B cell (primary cell): ENCODE results near the gene CEP112. TPM values are rescaled to one million over a fixed set of nuclear protein-coding genes. Genes with fewer than 3 reads are reported as not detected.

Source experiments
- ATAC-seq: fragments of 200-7000 bp; cut with Tn5 transposase; one replicate; pipeline ENCODE4 v1.10.0; 2021; ENCODE audit warnings: low read depth, mild to moderate bottlenecking, moderate number of reproducible peaks, moderate library complexity
- CTCF ChIA-PET: fragments of 350-600 bp; sonication (Branson Sonifier 250); formaldehyde crosslinking; loops from one replicate; lab custom pipeline; 2021; ENCODE audit warnings: antibody characterized with exemption, inconsistent platforms; lab: Charles Lee
- POLR2A ChIA-PET: fragments of 350-600 bp; sonication (Branson Sonifier 250); formaldehyde crosslinking; loops from one replicate; lab custom pipeline; 2021; ENCODE audit warnings: antibody characterized with exemption; lab: Charles Lee
- DNase-seq: peaks from one replicate; pipeline ENCODE4 v3.0.0; 2013
- H2AFZ ChIP-seq: 2 replicates; pipeline ENCODE4 v1.6.1; 2012; ENCODE audit warnings: mild to moderate bottlenecking, low read depth, low read length; ENCODE audit not compliant: insufficient read depth, poor library complexity, severe bottlenecking
- H3K27ac ChIP-seq, 2 donors: 1 replicate in 1 of 2; 2 replicates in 1 of 2; pipeline ENCODE4 v1.5.1; 2012 to 2013; ENCODE audit warnings: low read length in 2 of 2, mild to moderate bottlenecking in 2 of 2, moderate library complexity in 1 of 2
- H3K27me3 ChIP-seq, 4 experiments: fragments of 200-600 bp in 1 of 4; sonication (generic) in 1 of 4; replicated peaks in 1 of 4; 1 replicate in 2 of 4; 2 replicates in 2 of 4; pipeline versions ENCODE4 v1.6.1 to v1.7.0; 2013 to 2016; ENCODE audit warnings: low read length in 3 of 4, mild to moderate bottlenecking in 2 of 4, mixed read lengths in 1 of 4, moderate library complexity in 1 of 4; ENCODE audit not compliant: insufficient read depth in 4 of 4, control insufficient read depth in 3 of 4; ENCODE audit errors: control extremely low read depth in 1 of 4
- H3K36me3 ChIP-seq, 2 experiments: replicated peaks in 1 of 2; 1 replicate in 1 of 2; 2 replicates in 1 of 2; pipeline versions ENCODE4 v1.6.1 to v1.7.1; 2013; ENCODE audit warnings: low read length in 1 of 2; ENCODE audit not compliant: insufficient read depth in 2 of 2, control insufficient read depth in 1 of 2; ENCODE audit errors: control extremely low read depth in 1 of 2, extremely low read depth in 1 of 2
- H3K4me1 ChIP-seq, 2 donors: fragments of 200-600 bp in 1 of 2; sonication (generic) in 1 of 2; 1 replicate in 1 of 2; 2 replicates in 1 of 2; pipeline versions ENCODE4 v1.5.1 to v1.6.1; 2013 to 2017; ENCODE audit warnings: low read length in 2 of 2; ENCODE audit not compliant: control insufficient read depth in 2 of 2, insufficient read depth in 2 of 2
- H3K4me2 ChIP-seq: replicated peaks from 2 replicates; pipeline ENCODE3; 2012; ENCODE audit warnings: mild to moderate bottlenecking, low read depth, low read length; ENCODE audit not compliant: poor library complexity, severe bottlenecking
- H3K4me3 ChIP-seq, 5 experiments: fragments of 200-600 bp in 1 of 5; sonication (generic) in 1 of 5; 1 replicate in 3 of 5; 2 replicates in 2 of 5; pipeline versions ENCODE4 v1.5.1 to v1.7.0; 2011 to 2016; ENCODE audit warnings: low read length in 4 of 5, mild to moderate bottlenecking in 4 of 5, low read depth in 2 of 5, control low read depth in 1 of 5, moderate library complexity in 1 of 5; ENCODE audit not compliant: insufficient read depth in 1 of 5; ENCODE audit errors: control extremely low read depth in 1 of 5, extremely low read depth in 1 of 5
- H3K79me2 ChIP-seq: fragments of 200-600 bp; sonication (generic); one replicate; pipeline ENCODE4 v1.6.0; 2016; ENCODE audit warnings: low read length; ENCODE audit not compliant: control insufficient read depth, insufficient read depth
- H3K9ac ChIP-seq: fragments of 200-600 bp; sonication (generic); 2 replicates; pipeline ENCODE4 v1.6.1; 2017; ENCODE audit warnings: mild to moderate bottlenecking, low read length, moderate library complexity
- H3K9me3 ChIP-seq, 3 donors: one replicate each; pipeline versions ENCODE4 v1.6.1 to v1.7.1; 2013; ENCODE audit warnings: low read length in 2 of 3; ENCODE audit not compliant: control insufficient read depth in 2 of 3, insufficient read depth in 1 of 3; ENCODE audit errors: control extremely low read depth in 1 of 3
- H4K20me1 ChIP-seq: 2 replicates; pipeline ENCODE4 v1.6.0; 2012; ENCODE audit warnings: mild to moderate bottlenecking, low read length; ENCODE audit not compliant: insufficient read depth, control insufficient read depth, poor library complexity, severe bottlenecking
- H3K27ac Mint-ChIP-seq: one replicate; pipeline ENCODE4 v1.8.0; 2021; ENCODE audit warnings: mixed read lengths
- H3K27me3 Mint-ChIP-seq: one replicate; pipeline ENCODE4 v1.8.0; 2021; ENCODE audit warnings: mixed read lengths
- H3K4me1 Mint-ChIP-seq: one replicate; pipeline ENCODE4 v1.8.0; 2021; ENCODE audit warnings: mixed read lengths
- H3K4me3 Mint-ChIP-seq: one replicate; pipeline ENCODE4 v1.8.0; 2021; ENCODE audit warnings: mixed read lengths
- H3K9me3 Mint-ChIP-seq: one replicate; pipeline ENCODE4 v1.8.0; 2022; ENCODE audit warnings: mixed read lengths; ENCODE audit not compliant: insufficient read depth
- CTCF ChIP-seq: fragments of 200-600 bp; IDR thresholded peaks from one replicate; pipeline ENCODE4 v1.8.0; 2022; ENCODE audit warnings: antibody characterized with exemption, mild to moderate bottlenecking
- EZH2 ChIP-seq: IDR thresholded peaks from 2 replicates; pipeline ENCODE4 v1.6.1; 2012; ENCODE audit warnings: borderline replicate concordance, low read depth, mild to moderate bottlenecking, moderate library complexity, low read length; ENCODE audit not compliant: insufficient read depth, poor library complexity, severe bottlenecking
- WGBS: methylation state at CpG from one replicate; pipeline ENCODE4 v1.1.5; 2013; ENCODE audit warnings: missing lambda C conversion rate; ENCODE audit not compliant: insufficient coverage; 5-methylcytosine and 5-hydroxymethylcytosine counted together
- intact Hi-C: fragments of 100-400 bp; cut with micrococcal nuclease; formaldehyde crosslinking; loops from one replicate; pipeline ENCODE4 v1.10.0; 2022
- polyA plus RNA-seq: library from polyadenylated mRNA; depleted of rRNA; stranded (reverse); fragments of >200 nt; gene quantifications from 2 replicates; pipeline ENCODE4 v1.2.3, GENCODE V29; 2012
- total RNA-seq, 2 donors: library from RNA; stranded (reverse); fragments of 120-200 nt in 1 of 2; gene quantifications; 1 replicate in 1 of 2; 2 replicates in 1 of 2; pipeline versions ENCODE4 v1.2.3 to v1.2.4, GENCODE V29; 2013 to 2022

CEP112 gene
- total and polyA plus RNA-seq, 2 donors (not counting 1 experiment from before 2014, with no cell fraction given): 0.57 to 4.6 TPM

GRCh38 chr17:65952015-65952414, 239.9 kb downstream of the CEP112 start:
- peaks cover 5% of the 10 kb centered on the region for H3K9me3 Mint-ChIP-seq
- no peaks in the 10 kb centered on the region for H3K27me3 ChIP-seq
- ATAC-seq (no peak), DNase-seq (no peak)
- H3K27ac ChIP-seq: no peak overlapping the region
- H3K4me3 Mint-ChIP-seq: no peak overlapping the region
- no peaks in the 10 kb centered on the region for H3K27me3 Mint-ChIP-seq
- intact Hi-C loops: no loop called here
- H3K4me2 ChIP-seq: no peak overlapping the region
- H3K27ac Mint-ChIP-seq: no peak overlapping the region
- no peaks in the 10 kb centered on the region for H3K4me1 Mint-ChIP-seq
- no peaks in the 10 kb centered on the region for H3K9me3 ChIP-seq
- no peak overlapping the region for H3K9ac ChIP-seq
- TF ChIP-seq CTCF (no peak), EZH2 (no peak)
- POLR2A ChIA-PET: no interaction called here
- CTCF ChIA-PET: no interaction called here
- H3K4me3 ChIP-seq: no peak overlapping the region
- no peaks in the 10 kb centered on the region for H3K4me1 ChIP-seq
- no peaks in the 10 kb centered on the region for H4K20me1 ChIP-seq
- H3K36me3 ChIP-seq: no peaks in the 10 kb centered on the region
- H3K79me2 ChIP-seq: no peaks in the 10 kb centered on the region
- H2AFZ ChIP-seq: no peak overlapping the region

- Histone ChIP-seq H3K79me2 (no peaks in the 10 kb centered on the region), H3K9ac (no peak overlapping the region), H3K4me2 (no peak overlapping the region), H3K36me3 (no peaks in the 10 kb centered on the region), H3K27me3 (no peaks in the 10 kb centered on the region), H3K4me1 (no peaks in the 10 kb centered on the region), H2AFZ (no peak overlapping the region), H3K9me3 (no peaks in the 10 kb centered on the region), H3K27ac (no peak overlapping the region), H4K20me1 (no peaks in the 10 kb centered on the region), H3K4me3 (no peak overlapping the region)
- ChIA-PET POLR2A (no interaction called here), CTCF (no interaction called here)
- no peak overlapping the region for H3K27ac Mint-ChIP-seq
- no peak overlapping the region for H3K4me3 Mint-ChIP-seq
- peaks cover 3% of the 10 kb centered on the region for H3K9me3 Mint-ChIP-seq
- no peak for ATAC-seq
- WGBS: no CpG with 5 or more reads among the region's 2 CpGs
- intact Hi-C loops: no loop called here
- DNase-seq: no peak
- H3K27me3 Mint-ChIP-seq: no peaks in the 10 kb centered on the region
- H3K4me1 Mint-ChIP-seq: no peaks in the 10 kb centered on the region
- TF ChIP-seq CTCF: no peak
- no peak for TF ChIP-seq EZH2
Measured at GRCh38 chr17:65947831-65948230, 244.1 kb downstream of the CEP112 start.
